Upper lobe of left lung (tissue), 6 donors: ENCODE data around the gene FCRL6. TPM values are rescaled to one million over a fixed set of nuclear protein-coding genes. Genes with fewer than 3 reads are reported as not detected.
A peak's percentile ranks its signal among the peaks of the same experiment; 100 is the strongest.

ENCODE experiments used
- ATAC-seq, 2 donors: fragments of 200-7000 bp; cut with Tn5 transposase; one replicate each; pipeline ENCODE4 v1.9.1; 2022; ENCODE audit warnings: mild to moderate bottlenecking in 2 of 2, moderate library complexity in 2 of 2; ENCODE audit not compliant: low FRiP score in 2 of 2
- DNase-seq, 2 donors: peaks; one replicate each; pipeline ENCODE4 v3.0.0-alpha.2; 2019 to 2020
- H3K27ac ChIP-seq, 4 donors: fragments of 200-600 bp; sonication (generic); one replicate each; pipeline ENCODE4 v1.5.1; 2016 to 2019
- H3K27me3 ChIP-seq, 4 donors: fragments of 200-600 bp; sonication (generic); one replicate each; pipeline ENCODE4 v1.5.1; 2017 to 2019
- H3K36me3 ChIP-seq, 4 donors: fragments of 200-600 bp; sonication (generic); one replicate each; pipeline ENCODE4 v1.5.1; 2016 to 2019
- H3K4me1 ChIP-seq, 4 donors: fragments of 200-600 bp; sonication (generic); one replicate each; pipeline ENCODE4 v1.5.1; 2018 to 2019
- H3K4me3 ChIP-seq, 4 donors: fragments of 200-600 bp; sonication (generic); one replicate each; pipeline ENCODE4 v1.5.1; 2017 to 2019; ENCODE audit warnings: mild to moderate bottlenecking in 2 of 4, moderate library complexity in 1 of 4
- H3K9me3 ChIP-seq, 4 donors: fragments of 200-600 bp; sonication (generic); one replicate each; pipeline ENCODE4 v1.5.1; 2018 to 2019
- CTCF ChIP-seq, 6 experiments: fragments of 450-650 bp in 4 of 6; fragments of 200-600 bp in 2 of 6; sonication (generic) in 2 of 6; IDR thresholded peaks; one replicate each; pipeline ENCODE4 v1.5.1; 2016 to 2019; ENCODE audit warnings: antibody characterized with exemption in 6 of 6
- EP300 ChIP-seq, 4 donors: sonication (generic); formaldehyde crosslinking; IDR thresholded peaks; one replicate each; pipeline ENCODE4 v1.5.1; 2017; ENCODE audit warnings: antibody characterized with exemption in 4 of 4, control low read depth in 2 of 4
- POLR2A ChIP-seq, 4 donors: fragments of 450-650 bp; IDR thresholded peaks; one replicate each; pipeline ENCODE4 v1.5.1; 2016 to 2017; ENCODE audit warnings: antibody characterized with exemption in 4 of 4, mild to moderate bottlenecking in 2 of 4
- POLR2AphosphoS5 ChIP-seq, 2 donors: sonication (generic); formaldehyde crosslinking; IDR thresholded peaks; one replicate each; pipeline ENCODE4 v1.5.1; 2017; ENCODE audit warnings: antibody characterized with exemption in 2 of 2
- WGBS, 2 donors: methylation state at CpG; one replicate each; pipeline ENCODE4 v1.1.5; 2017 to 2018; 5-methylcytosine and 5-hydroxymethylcytosine counted together
- total RNA-seq, 6 donors: library from RNA; depleted of rRNA in 4 of 6; stranded (reverse); fragments of >200 nt in 4 of 6; gene quantifications; one replicate each; pipeline versions ENCODE4 v1.1.0 to v1.2.1, GENCODE V29; 2016 to 2021
- donor health status: DM: no; HTN: no; CAD: no; lungs with moderate emphysema.
- donor health status: DM: no; HTN: yes; CAD: no; lungs with severe emphysema.

The FCRL6 gene
- total RNA-seq, 6 donors from 2014 or later, result 1.8 to 5.2 (median 3.0) TPM

GRCh38 chr1:159795534-159795933, 6.6 kb upstream of the FCRL6 start:
- no peak for DNase-seq
- H3K4me3 ChIP-seq, result no peak overlapping the region
- peaks cover 0 to 4% (median 0%) of the 10 kb centered on the region in 4 donors for H3K4me1 ChIP-seq
- no peak overlapping the region for H3K27ac ChIP-seq
- ATAC-seq, result no peak
- TF ChIP-seq EP300 (IDR thresholded peaks at IDR 0.05), result no peak
- no peak for TF ChIP-seq CTCF (IDR thresholded peaks at IDR 0.05)
- TF ChIP-seq POLR2A (IDR thresholded peaks at IDR 0.05), result no peak
- no peak for TF ChIP-seq POLR2AphosphoS5 (IDR thresholded peaks at IDR 0.05)
- no peaks in the 10 kb centered on the region for H3K9me3 ChIP-seq
- 55% methylated on average over 5 of the region's 5 CpGs for WGBS, 2 donors
- no peaks in the 10 kb centered on the region for H3K36me3 ChIP-seq
- no peaks in the 10 kb centered on the region for H3K27me3 ChIP-seq

- TF ChIP-seq POLR2AphosphoS5 (IDR thresholded peaks at IDR 0.05), result no peak
- no peak for TF ChIP-seq POLR2A (IDR thresholded peaks at IDR 0.05)
- no peak for TF ChIP-seq EP300 (IDR thresholded peaks at IDR 0.05)
- peak; percentile 58 to 87 (median 78) for TF ChIP-seq CTCF (IDR thresholded peaks at IDR 0.05)
- Histone ChIP-seq H3K27ac (no peak overlapping the region), H3K27me3 (no peaks in the 10 kb centered on the region), H3K9me3 (no peaks in the 10 kb centered on the region), H3K4me1 (peaks cover 0 to 9% (median 3%) of the 10 kb centered on the region in 4 donors), H3K4me3 (no peak overlapping the region), H3K36me3 (no peaks in the 10 kb centered on the region)
- DNase-seq (peak in 1 of 2 donors; percentile 65), ATAC-seq (peak; percentile 79 to 92)
- WGBS, 2 donors, result 2 to 7% methylated on average over 2 of the region's 2 CpGs
These were observed 3.3 kb upstream of the FCRL6 start for GRCh38 chr1:159798893-159799292.

GRCh38 chr1:159799446-159799985, 2.6 kb upstream of the FCRL6 start:
- WGBS, 2 donors, result 84 to 94% methylated on average over 4 of the region's 4 CpGs
- TF ChIP-seq POLR2AphosphoS5 (IDR thresholded peaks at IDR 0.05) (no peak), EP300 (IDR thresholded peaks at IDR 0.05) (no peak), POLR2A (IDR thresholded peaks at IDR 0.05) (no peak), CTCF (IDR thresholded peaks at IDR 0.05) (no peak)
- no peaks in the 10 kb centered on the region for H3K36me3 ChIP-seq
- H3K27me3 ChIP-seq, result no peaks in the 10 kb centered on the region
- no peak overlapping the region for H3K27ac ChIP-seq
- H3K9me3 ChIP-seq, result no peaks in the 10 kb centered on the region
- ATAC-seq (no peak), DNase-seq (no peak)
- peaks cover 0 to 9% (median 4%) of the 10 kb centered on the region in 4 donors for H3K4me1 ChIP-seq
- H3K4me3 ChIP-seq, result no peak overlapping the region

- ATAC-seq, result no peak
- no peak for TF ChIP-seq CTCF (IDR thresholded peaks at IDR 0.05)
- no peak for TF ChIP-seq EP300 (IDR thresholded peaks at IDR 0.05)
- TF ChIP-seq POLR2AphosphoS5 (IDR thresholded peaks at IDR 0.05), result no peak
- TF ChIP-seq POLR2A (IDR thresholded peaks at IDR 0.05), result no peak
- H3K27ac ChIP-seq, result no peak overlapping the region
- peak overlapping the region in 1 of 4 donors; percentile 10 for H3K4me3 ChIP-seq
- no peaks in the 10 kb centered on the region for H3K36me3 ChIP-seq
- H3K27me3 ChIP-seq, result no peaks in the 10 kb centered on the region
- peak in 1 of 2 donors; percentile 35 for DNase-seq
- peaks cover 0 to 9% (median 4%) of the 10 kb centered on the region in 4 donors for H3K4me1 ChIP-seq
- no peaks in the 10 kb centered on the region for H3K9me3 ChIP-seq
- WGBS, 2 donors, result 66 to 67% methylated on average over 6 to 8 of the region's 8 CpGs
These were observed 1.8 kb upstream of the FCRL6 start for GRCh38 chr1:159800177-159800930.
